DOHH2 (cell line): Measurements from ENCODE around the gene PNPO.

Experiments
- H3F3A ChIP-seq: fragments of 200-600 bp; sonication (generic), shearing (Covaris generic); 2 replicates; pipeline ENCODE4 v1.6.0; 2016; ENCODE audit warnings: antibody characterized with exemption, mild to moderate bottlenecking; ENCODE audit not compliant: control insufficient read depth, insufficient read depth
- H3K27ac ChIP-seq: fragments of 200-600 bp; sonication (generic); 2 replicates; pipeline ENCODE4 v1.5.1; 2014; ENCODE audit warnings: low read depth, mild to moderate bottlenecking, low read length, moderate library complexity
- H3K27me3 ChIP-seq: fragments of 200-600 bp; sonication (generic); 2 replicates; pipeline ENCODE4 v1.6.1; 2014; ENCODE audit warnings: mild to moderate bottlenecking, low read length, mixed read lengths; ENCODE audit not compliant: control insufficient read depth
- H3K36me3 ChIP-seq: fragments of 200-600 bp; sonication (generic); 2 replicates; pipeline ENCODE4 v1.6.1; 2014; ENCODE audit warnings: mild to moderate bottlenecking, low read length, moderate library complexity, mixed read lengths; ENCODE audit not compliant: control insufficient read depth
- H3K4me1 ChIP-seq: fragments of 200-600 bp; sonication (generic); 2 replicates; pipeline ENCODE4 v1.6.1; 2014; ENCODE audit warnings: mild to moderate bottlenecking, low read length, mixed read lengths; ENCODE audit not compliant: control insufficient read depth
- H3K4me2 ChIP-seq: fragments of 200-600 bp; sonication (generic); 2 replicates; pipeline ENCODE4 v1.6.0; 2014; ENCODE audit warnings: mild to moderate bottlenecking, low read length, moderate library complexity
- H3K4me3 ChIP-seq: fragments of 200-600 bp; sonication (generic); 2 replicates; pipeline ENCODE4 v1.5.1; 2014; ENCODE audit warnings: mild to moderate bottlenecking, low read length, mixed read lengths
- H3K79me2 ChIP-seq: fragments of 200-600 bp; sonication (generic); 2 replicates; pipeline ENCODE4 v1.6.1; 2014; ENCODE audit warnings: mild to moderate bottlenecking, low read length, mixed read lengths; ENCODE audit not compliant: control insufficient read depth
- H3K9me2 ChIP-seq: fragments of 200-600 bp; sonication (generic); replicated peaks from 2 replicates; pipeline ENCODE4 v1.6.1; 2014; ENCODE audit warnings: mild to moderate bottlenecking, low read length, mixed read lengths; ENCODE audit not compliant: control insufficient read depth
- H3K9me3 ChIP-seq: fragments of 200-600 bp; sonication (generic); 2 replicates; pipeline ENCODE4 v1.6.1; 2014; ENCODE audit warnings: antibody characterized with exemption, low read length, mixed read lengths; ENCODE audit not compliant: control insufficient read depth, insufficient read depth
- H4K20me1 ChIP-seq: fragments of 200-600 bp; sonication (generic); 2 replicates; pipeline ENCODE4 v1.6.0; 2014; ENCODE audit warnings: low read depth, mild to moderate bottlenecking, antibody characterized with exemption, low read length, moderate library complexity; ENCODE audit not compliant: control insufficient read depth, insufficient read depth
- EZH2phosphoT487 ChIP-seq: fragments of 200-600 bp; sonication (generic); IDR thresholded peaks from 2 replicates; pipeline ENCODE4 v1.6.1; 2017; ENCODE audit warnings: borderline replicate concordance, mild to moderate bottlenecking, antibody characterized with exemption, low read length, moderate library complexity, mixed read lengths
- TF ChIP-seq, protein P1 (sequence below): fragments of 200-600 bp; sonication (generic); IDR thresholded peaks from one replicate; pipeline ENCODE4 v1.5.1; 2014; ENCODE audit warnings: antibody characterized with exemption, mild to moderate bottlenecking, low read depth, low read length; ENCODE audit not compliant: poor library complexity, severe bottlenecking

PNPO gene

DNA sequence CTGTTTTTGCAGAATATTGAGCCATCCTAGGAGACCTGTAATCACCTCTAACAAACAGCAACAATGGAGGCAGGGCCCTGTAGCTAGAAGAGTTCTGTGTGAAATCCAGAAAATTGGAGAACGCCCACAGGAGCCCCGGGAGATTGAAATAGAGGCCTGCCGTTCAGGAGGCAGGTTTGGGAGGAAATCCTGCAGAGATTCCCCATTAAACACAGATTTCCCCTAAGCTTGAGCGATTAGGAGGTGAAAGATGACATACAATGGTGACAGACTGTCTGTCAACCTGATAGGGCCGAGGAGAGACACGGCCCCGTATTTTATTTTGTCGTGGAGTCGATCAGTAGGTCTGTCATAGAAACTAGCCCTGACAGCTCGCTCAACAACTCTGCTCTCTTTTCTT is 47.8 kb downstream of the PNPO start:
- no peaks in the 10 kb centered on the region for H3K9me2 ChIP-seq
- no peaks in the 10 kb centered on the region for H4K20me1 ChIP-seq
- H3K4me1 ChIP-seq, result no peaks in the 10 kb centered on the region
- no peaks in the 10 kb centered on the region for H3K79me2 ChIP-seq
- TF ChIP-seq, protein P1, sequence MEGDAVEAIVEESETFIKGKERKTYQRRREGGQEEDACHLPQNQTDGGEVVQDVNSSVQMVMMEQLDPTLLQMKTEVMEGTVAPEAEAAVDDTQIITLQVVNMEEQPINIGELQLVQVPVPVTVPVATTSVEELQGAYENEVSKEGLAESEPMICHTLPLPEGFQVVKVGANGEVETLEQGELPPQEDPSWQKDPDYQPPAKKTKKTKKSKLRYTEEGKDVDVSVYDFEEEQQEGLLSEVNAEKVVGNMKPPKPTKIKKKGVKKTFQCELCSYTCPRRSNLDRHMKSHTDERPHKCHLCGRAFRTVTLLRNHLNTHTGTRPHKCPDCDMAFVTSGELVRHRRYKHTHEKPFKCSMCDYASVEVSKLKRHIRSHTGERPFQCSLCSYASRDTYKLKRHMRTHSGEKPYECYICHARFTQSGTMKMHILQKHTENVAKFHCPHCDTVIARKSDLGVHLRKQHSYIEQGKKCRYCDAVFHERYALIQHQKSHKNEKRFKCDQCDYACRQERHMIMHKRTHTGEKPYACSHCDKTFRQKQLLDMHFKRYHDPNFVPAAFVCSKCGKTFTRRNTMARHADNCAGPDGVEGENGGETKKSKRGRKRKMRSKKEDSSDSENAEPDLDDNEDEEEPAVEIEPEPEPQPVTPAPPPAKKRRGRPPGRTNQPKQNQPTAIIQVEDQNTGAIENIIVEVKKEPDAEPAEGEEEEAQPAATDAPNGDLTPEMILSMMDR, result no peak
- TF ChIP-seq EZH2phosphoT487, result no peak
- H3K4me2 ChIP-seq, result no peak overlapping the region
- peaks cover 3% of the 10 kb centered on the region for H3K27me3 ChIP-seq
- H3K27ac ChIP-seq, result no peak overlapping the region
- no peaks in the 10 kb centered on the region for H3F3A ChIP-seq
- H3K9me3 ChIP-seq, result no peaks in the 10 kb centered on the region
- no peaks in the 10 kb centered on the region; the same call in 1 of the 2 replicates for H3K36me3 ChIP-seq
- H3K4me3 ChIP-seq, result no peak overlapping the region

DNA sequence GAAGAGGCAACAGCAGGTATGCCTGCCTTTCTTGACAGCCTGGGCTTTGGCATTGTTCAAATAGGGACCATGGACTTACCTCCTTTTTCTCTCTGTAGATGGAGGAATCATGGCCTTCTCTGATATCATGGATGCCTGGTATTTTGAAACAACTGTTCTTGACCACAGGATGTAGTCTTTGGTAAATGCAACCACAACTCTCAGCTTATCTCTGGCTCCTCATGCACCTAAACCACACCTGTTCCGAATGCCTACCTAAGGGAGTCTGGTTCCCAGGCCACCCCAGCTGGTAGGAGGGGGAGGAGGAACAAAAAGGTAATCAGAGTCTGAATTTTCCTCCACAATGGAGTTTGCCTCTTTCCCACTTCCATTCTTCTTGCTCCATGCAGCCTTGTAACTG is 48.3 kb downstream of the PNPO start:
- H3K27ac ChIP-seq, result no peak overlapping the region
- no peaks in the 10 kb centered on the region for H3K9me2 ChIP-seq
- H3K4me3 ChIP-seq, result no peak overlapping the region
- no peaks in the 10 kb centered on the region for H3K79me2 ChIP-seq
- H3K27me3 ChIP-seq, result peaks cover 5% of the 10 kb centered on the region
- no peaks in the 10 kb centered on the region for H3K4me1 ChIP-seq
- no peak overlapping the region for H3K4me2 ChIP-seq
- no peaks in the 10 kb centered on the region for H3F3A ChIP-seq
- TF ChIP-seq EZH2phosphoT487, result no peak
- TF ChIP-seq, protein P1, result no peak
- H4K20me1 ChIP-seq, result no peaks in the 10 kb centered on the region
- H3K9me3 ChIP-seq, result no peaks in the 10 kb centered on the region
- H3K36me3 ChIP-seq, result no peaks in the 10 kb centered on the region

DNA sequence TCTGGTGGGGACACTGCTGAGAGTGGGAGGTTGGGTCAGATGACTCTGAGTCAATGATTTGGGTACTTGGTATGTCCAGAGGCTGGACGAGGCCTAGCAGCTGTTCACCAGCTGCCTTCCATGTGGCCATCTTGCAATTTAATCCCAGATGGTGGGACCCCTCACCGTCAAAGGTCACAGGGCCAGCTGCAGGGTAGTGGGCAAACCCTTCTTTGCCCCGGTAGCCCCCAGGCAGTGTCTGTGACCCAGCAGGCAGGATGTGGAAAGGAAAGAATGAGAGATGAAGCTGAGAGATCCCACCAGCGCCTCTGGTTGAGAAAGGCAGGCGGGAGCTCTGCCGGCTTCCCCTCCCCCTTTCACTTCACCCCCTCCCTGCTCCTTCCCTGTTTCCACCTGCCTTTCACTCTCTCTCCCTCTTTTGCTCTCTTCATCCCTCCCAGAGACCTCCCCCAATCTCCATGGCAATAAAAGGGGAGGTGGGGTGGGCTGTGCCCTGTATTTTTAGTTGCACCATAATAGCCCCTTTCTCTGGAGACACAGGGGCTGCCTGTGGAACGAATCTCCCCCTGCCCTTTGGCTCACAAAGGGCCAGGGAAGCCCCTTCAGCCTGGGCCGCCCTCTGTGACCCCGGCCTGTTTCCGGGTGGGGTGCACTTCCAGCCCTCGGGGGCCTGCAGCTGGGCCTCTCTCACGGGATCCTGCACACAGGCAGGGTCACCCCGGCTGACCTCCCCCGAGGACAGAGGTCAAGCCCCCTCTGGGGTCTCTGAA is 49.8 kb downstream of the PNPO start:
- no peak overlapping the region for H3K27ac ChIP-seq
- H3K9me3 ChIP-seq, result no peaks in the 10 kb centered on the region
- TF ChIP-seq, protein P1, result no peak
- no peak for TF ChIP-seq EZH2phosphoT487

More for the DNA sequence above, 49.8 kb downstream of the PNPO start:
- H3K4me3 ChIP-seq, result no peak overlapping the region
- peaks cover 12% of the 10 kb centered on the region for H3K27me3 ChIP-seq
- H3K9me2 ChIP-seq, result no peaks in the 10 kb centered on the region
- H4K20me1 ChIP-seq, result no peaks in the 10 kb centered on the region
- H3K4me1 ChIP-seq, result no peaks in the 10 kb centered on the region
- no peak overlapping the region for H3K4me2 ChIP-seq
- H3K36me3 ChIP-seq, result no peaks in the 10 kb centered on the region
- H3K79me2 ChIP-seq, result no peaks in the 10 kb centered on the region
- H3F3A ChIP-seq, result no peaks in the 10 kb centered on the region
